Right kidney (tissue), 9 donors: ENCODE measurements around the gene GPR45.
"Not testable (repeated sequence)": the region's sequence is repeated elsewhere in the genome, so short reads cannot be mapped to it uniquely, and the experiment has no call there.

ENCODE experiments used
- DNase-seq: peaks from one replicate; pipeline ENCODE4 v3.0.0-alpha.2; 2016
- long read RNA-seq, 8 donors: transcript quantifications; one replicate each; lab custom pipeline, GENCODE V29; 2026

The GPR45 gene, protein sequence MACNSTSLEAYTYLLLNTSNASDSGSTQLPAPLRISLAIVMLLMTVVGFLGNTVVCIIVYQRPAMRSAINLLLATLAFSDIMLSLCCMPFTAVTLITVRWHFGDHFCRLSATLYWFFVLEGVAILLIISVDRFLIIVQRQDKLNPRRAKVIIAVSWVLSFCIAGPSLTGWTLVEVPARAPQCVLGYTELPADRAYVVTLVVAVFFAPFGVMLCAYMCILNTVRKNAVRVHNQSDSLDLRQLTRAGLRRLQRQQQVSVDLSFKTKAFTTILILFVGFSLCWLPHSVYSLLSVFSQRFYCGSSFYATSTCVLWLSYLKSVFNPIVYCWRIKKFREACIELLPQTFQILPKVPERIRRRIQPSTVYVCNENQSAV
- long read RNA-seq, donor 1, partial matches to known transcripts: 0 of 2 reads
- long read RNA-seq, donor 1, other reads (novel, unspliced or antisense): 0 of 2 reads
- long read RNA-seq, donor 2: 0 reads
- long read RNA-seq, donor 3: 0 reads
- long read RNA-seq, donor 4: 0 reads
- long read RNA-seq, donor 5, partial matches to known transcripts: 0 of 1 reads
- long read RNA-seq, donor 5, other reads (novel, unspliced or antisense): 0 of 1 reads
- long read RNA-seq, donor 6: 0 reads
- long read RNA-seq, donor 7: 0 reads
- long read RNA-seq, donor 8: 0 reads

DNA sequence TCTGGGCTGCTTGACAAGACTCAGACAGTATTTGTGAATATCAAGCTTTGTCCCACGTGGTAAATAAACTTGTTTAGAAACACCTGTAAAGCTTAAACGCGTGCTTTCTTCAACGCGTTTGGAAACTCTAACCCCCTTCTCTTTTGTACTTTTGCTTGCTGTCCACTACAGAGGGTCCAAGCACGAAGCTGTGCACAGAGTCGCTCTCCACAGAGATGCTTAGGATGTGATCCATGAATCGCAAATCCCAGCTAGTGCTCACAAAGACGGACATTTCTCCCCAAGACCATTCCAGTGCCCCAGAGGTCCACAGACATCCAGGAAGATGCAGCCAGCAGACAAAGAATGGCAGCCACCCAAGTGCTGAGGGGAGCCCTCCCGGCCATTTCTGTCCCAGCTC, at the start of gene GPR45:
Gene GPR45 (plus strand): TSS at position 301 of the 400 bp plus-strand sequence. CDS start 116 bp downstream, outside the sequence.
- no peak for DNase-seq

- DNase-seq: no peak
Observed at GRCh38 chr2:105194022-105194675, 47.4 kb upstream of the GPR45 start.

DNA sequence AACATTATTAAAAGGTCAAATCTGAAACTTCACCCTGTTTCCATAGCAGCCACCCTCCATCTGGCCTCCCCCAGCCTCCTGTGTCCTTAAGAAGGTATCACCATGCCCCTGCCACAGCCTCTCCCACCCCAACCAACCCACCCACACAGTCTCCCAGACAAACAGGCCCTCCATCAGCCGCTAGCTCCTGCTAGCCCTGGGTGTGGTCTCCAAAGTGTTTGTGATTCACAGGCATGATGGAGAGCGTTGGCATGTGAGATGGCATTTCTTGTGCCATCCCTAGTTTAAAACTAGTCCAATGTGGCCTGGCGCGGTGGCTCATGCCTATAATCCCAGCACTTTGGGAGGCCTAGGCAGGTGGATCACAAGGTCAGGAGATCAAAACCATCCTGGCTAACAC, 44.9 kb upstream of the GPR45 start:
- DNase-seq: no peak

- no peak for DNase-seq
Observed at GRCh38 chr2:105215586-105216192, 25.9 kb upstream of the GPR45 start.

GRCh38 chr2:105220604-105221003, 20.9 kb upstream of the GPR45 start:
- no peak for DNase-seq

DNA sequence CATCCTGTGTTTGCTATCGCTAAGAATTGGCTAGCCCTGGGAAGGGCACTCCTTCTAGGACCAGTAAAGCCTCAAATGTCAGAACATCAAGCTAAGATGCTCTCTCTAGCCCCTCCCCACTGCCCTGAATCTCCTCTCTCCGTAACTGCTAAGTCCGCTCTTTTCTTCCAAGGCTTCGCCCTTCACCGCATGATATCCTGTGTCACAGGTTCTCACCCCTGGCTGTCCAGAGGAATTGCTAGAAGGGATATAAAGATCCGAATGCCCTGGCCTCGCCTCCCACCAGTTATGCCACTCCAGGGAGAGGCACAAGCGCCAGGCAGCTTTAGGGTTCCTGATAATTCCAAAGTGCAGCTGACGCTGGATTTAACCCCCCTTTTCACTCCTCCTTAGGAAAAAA, 17.1 kb upstream of the GPR45 start:
- no peak for DNase-seq

- DNase-seq: no peak
Observed at GRCh38 chr2:105231232-105231619, 10.3 kb upstream of the GPR45 start.

DNA sequence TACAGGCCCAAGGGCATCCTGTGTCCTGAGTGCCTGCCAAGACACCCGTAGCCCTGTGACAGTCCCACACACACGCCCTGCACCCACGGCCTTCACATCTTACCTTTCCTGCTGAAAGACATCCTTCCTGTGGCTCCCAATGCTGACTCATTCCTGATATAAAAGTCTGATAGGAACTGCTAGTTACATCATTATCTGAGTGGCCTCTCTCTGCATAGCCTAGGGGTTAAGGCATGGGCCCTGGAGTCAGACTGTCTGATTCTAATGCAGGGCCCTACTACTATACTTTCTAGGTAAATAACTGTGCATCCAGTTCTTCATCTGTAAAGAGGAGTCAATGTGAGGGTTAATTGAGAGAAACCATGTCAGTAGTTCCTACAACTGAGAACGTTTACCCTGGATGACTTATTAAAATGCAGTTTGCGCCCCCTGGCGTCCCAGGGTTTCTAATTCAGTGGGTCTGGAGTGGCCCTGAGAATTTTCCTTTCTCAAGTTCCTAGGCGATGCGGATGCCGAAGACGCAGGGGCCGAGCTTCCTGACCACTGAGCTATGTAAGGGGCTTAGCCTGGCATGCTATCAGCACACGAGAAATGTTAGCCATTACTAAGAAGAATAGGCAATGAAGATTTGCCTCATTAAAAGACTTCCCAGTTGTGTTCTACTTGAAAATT, 6.0 kb upstream of the GPR45 start:
- DNase-seq: peak; percentile 54

DNA sequence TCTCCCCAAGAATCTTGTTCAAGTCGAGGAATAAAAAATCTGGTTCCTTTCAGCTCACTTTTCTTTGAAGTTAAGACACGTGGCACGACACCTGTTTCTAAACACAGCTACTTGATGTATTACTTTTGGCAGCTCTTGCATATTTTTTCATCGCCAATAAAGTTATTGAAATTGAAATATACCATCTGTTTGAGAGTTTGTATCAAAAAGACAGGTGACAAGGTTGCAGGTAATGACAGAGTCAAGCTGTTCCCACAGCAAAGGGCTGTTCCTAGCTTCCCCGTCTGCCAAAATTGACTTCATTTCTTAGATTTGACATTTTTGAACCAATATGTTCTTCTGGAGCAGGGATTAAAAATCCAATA, 5.5 kb upstream of the GPR45 start:
- DNase-seq: no peak

- DNase-seq: peak; percentile 26
Observed at GRCh38 chr2:105237045-105237765, 4.3 kb upstream of the GPR45 start.

DNA sequence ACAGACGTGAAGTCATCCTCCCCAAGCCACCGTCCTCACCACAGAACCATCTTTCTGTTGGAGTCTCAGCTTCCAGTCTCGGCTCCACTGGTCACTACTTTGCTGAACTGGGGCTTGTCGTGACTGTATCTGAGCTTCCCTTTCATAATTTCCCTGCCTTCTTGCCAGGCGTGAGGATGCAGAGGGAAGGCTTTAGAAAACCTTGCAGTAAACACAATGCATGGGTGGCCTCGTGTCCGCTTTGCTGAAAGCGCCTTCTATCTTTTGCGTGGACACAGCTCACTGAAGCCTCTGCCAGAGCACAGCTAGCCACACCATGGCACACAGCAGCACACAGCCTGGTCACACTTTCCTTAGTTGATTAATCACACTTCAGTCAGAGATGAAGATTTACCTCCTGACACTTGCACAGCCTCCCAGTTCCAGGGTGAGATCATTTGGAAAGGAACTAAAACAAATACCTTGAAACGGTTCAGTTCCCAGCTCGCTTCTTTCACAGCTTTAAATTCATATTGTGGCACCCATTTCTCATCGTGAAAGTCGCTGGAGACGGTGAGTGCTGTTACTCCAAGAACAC, 2.8 kb upstream of the GPR45 start:
- DNase-seq: no peak

DNA sequence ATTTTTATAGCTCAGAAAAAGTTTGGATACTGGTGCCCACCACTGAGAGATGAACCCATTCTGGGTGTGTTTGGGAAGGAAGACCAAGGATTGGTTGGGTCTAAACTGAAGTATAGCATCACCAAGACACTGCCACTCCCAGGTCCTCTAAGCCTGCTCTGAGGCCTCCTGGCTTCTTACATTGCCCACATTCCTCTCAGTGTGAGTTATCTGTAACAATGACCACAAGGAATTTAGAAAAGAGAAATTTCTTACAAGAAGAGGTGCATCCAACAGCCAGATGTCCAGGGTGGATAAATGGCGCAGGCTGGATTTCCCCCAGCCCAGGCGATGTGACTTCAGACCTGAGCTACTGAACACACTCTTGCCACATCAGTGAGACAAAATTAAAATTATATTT, 1.6 kb upstream of the GPR45 start:
- no peak for DNase-seq

- DNase-seq: no peak
Observed at GRCh38 chr2:105242286-105242993, 897 bp downstream of the GPR45 start.

DNA sequence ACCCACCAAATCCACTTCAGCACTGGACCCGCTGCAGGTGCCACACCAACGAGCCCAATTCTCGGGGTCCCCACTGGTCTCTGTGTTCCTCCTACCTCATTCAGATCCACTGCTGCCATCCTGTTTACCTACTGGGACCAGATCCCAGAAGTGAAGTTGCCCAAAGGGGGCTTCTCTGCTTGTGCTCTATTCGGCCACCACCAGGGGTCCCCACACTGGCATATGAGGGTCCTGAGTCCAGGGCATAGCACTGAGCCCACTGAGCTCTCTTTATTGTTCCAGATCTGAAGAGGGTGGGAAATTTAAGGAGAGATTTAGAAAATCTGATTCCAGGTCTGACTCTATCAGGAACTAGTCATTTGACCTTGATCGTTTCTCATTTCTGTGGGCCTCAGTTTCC, 2.4 kb downstream of the GPR45 start:
- no peak for DNase-seq

GRCh38 chr2:105244451-105244850, 2.9 kb downstream of the GPR45 start:
- no peak for DNase-seq

DNA sequence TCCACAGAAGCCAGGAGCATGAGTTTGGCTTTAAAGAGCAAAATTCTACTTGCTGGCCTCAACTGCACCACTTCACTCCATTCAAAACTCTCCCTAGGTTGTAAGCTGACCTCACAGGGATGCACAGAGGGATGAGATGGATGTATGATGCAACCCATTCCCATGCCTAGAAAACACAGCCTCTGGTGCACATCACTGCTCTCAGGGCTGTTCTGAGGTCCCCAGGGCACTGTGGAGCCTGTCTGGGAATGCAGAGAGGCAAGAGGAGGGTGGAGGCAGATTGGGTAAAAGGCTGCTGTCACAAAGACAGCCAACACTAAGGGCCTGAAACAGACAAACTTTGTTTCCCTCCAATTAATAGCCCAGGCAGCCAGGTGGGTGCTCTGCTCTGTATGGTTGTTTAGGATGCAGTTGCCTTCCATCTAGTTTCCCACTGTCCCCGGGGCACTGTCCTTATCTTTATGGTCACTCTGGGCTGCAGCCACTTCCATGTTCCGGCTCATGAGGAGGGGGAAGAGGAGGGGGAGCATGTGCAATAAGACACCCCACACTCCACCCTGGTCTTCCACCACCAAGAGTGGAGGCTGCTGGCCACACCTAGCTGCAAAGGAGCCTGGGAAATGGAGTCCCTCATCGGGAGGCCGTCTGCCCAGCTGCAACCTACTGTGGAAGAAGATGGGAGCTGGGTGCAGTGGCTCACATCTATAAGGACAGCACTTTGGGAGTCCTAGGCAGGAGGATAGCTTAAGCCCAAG, 7.0 kb downstream of the GPR45 start:
- DNase-seq: no peak

DNA sequence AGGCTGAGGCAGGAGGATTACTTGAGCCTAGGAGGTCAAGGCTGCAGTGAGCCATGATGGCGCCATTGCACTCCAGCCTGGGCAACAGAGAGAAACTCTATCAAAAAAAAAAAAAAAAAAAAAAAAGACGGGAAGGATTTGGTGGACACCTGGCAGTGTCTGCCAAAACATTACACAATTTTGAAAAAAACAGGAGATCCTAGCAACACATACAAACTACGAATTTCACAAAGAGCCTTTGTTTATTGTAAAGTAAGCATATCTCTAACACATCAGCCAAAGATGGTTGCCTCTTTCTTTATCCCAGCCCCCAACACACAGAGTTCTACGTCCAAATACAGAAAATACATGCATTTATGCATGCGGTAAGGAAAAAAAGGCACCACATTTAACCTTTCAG, 7.6 kb downstream of the GPR45 start:
- no peak for DNase-seq

- no peak for DNase-seq
Observed at GRCh38 chr2:105249891-105250290, 8.3 kb downstream of the GPR45 start.

GRCh38 chr2:105251016-105251648, 9.6 kb downstream of the GPR45 start:
- DNase-seq: not testable (repeated sequence)
